Liver (tissue), 9 donors: ENCODE data around the gene BATF3. TPM values are rescaled to one million over a fixed set of nuclear protein-coding genes. Genes with fewer than 3 reads are reported as not detected.

ENCODE experiments used
- DNase-seq: peaks from one replicate; pipeline ENCODE4 v3.0.0-alpha.2; 2017; ENCODE audit warnings: low spot score
- H3K27ac ChIP-seq, 2 donors: one replicate each; pipeline ENCODE4 v1.7.0; 2013; ENCODE audit warnings: inconsistent platforms in 2 of 2, low read length in 2 of 2, control low read depth in 1 of 2, low read depth in 1 of 2, mild to moderate bottlenecking in 1 of 2
- H3K27me3 ChIP-seq, 4 donors: one replicate each; pipeline versions ENCODE4 v1.6.1 to v1.7.0; 2013; ENCODE audit warnings: low read length in 3 of 4, inconsistent platforms in 1 of 4, mild to moderate bottlenecking in 1 of 4, moderate library complexity in 1 of 4; ENCODE audit not compliant: control insufficient read depth in 4 of 4, insufficient read depth in 4 of 4
- H3K36me3 ChIP-seq, 4 donors: one replicate each; pipeline versions ENCODE4 v1.6.1 to v1.7.0; 2013; ENCODE audit warnings: low read length in 3 of 4, mild to moderate bottlenecking in 3 of 4, low read depth in 1 of 4, moderate library complexity in 1 of 4; ENCODE audit not compliant: control insufficient read depth in 4 of 4, insufficient read depth in 3 of 4
- H3K4me1 ChIP-seq, 4 donors: one replicate each; pipeline versions ENCODE4 v1.6.1 to v1.7.0; 2013; ENCODE audit warnings: low read length in 3 of 4, mild to moderate bottlenecking in 3 of 4, moderate library complexity in 1 of 4; ENCODE audit not compliant: control insufficient read depth in 4 of 4, insufficient read depth in 4 of 4
- H3K4me3 ChIP-seq, 3 donors: one replicate each; pipeline versions ENCODE4 v1.6.1 to v1.7.0; 2013; ENCODE audit warnings: low read length in 3 of 3, control low read depth in 1 of 3, low read depth in 1 of 3, mild to moderate bottlenecking in 1 of 3
- H3K9ac ChIP-seq, 2 donors: one replicate each; pipeline ENCODE4 v1.7.0; 2013; ENCODE audit warnings: low read length in 2 of 2, mild to moderate bottlenecking in 2 of 2, moderate library complexity in 2 of 2, control low read depth in 1 of 2, low read depth in 1 of 2
- H3K9me3 ChIP-seq, 4 donors: one replicate each; pipeline versions ENCODE4 v1.6.1 to v1.7.0; 2013; ENCODE audit warnings: low read length in 3 of 4; ENCODE audit not compliant: control insufficient read depth in 4 of 4
- EGR1 ChIP-seq, 2 donors: IDR thresholded peaks; 2 replicates each; pipeline ENCODE4 v1.6.1; 2016 to 2018; ENCODE audit warnings: antibody characterized with exemption in 2 of 2, low read depth in 2 of 2
- FOXA1 ChIP-seq: IDR thresholded peaks from 2 replicates; pipeline ENCODE4 v1.6.1; 2016; ENCODE audit warnings: antibody characterized with exemption
- FOXA2 ChIP-seq: IDR thresholded peaks from 2 replicates; pipeline ENCODE4 v1.6.1; 2016; ENCODE audit warnings: antibody characterized with exemption
- GABPA ChIP-seq, 2 donors: IDR thresholded peaks in 1 of 2; conservative IDR thresholded peaks in 1 of 2; 2 replicates each; pipeline ENCODE4 v1.6.1; 2016; ENCODE audit warnings: antibody characterized with exemption in 2 of 2, mild to moderate bottlenecking in 1 of 2, moderate library complexity in 1 of 2
- HNF4A ChIP-seq, 2 donors: conservative IDR thresholded peaks; 2 replicates each; pipeline ENCODE4 v1.6.1; 2016; ENCODE audit warnings: antibody characterized with exemption in 2 of 2, mild to moderate bottlenecking in 2 of 2
- HNF4G ChIP-seq: IDR thresholded peaks from 2 replicates; pipeline ENCODE4 v1.6.1; 2016; ENCODE audit warnings: antibody characterized with exemption
- JUND ChIP-seq, 2 donors: IDR thresholded peaks; 2 replicates each; pipeline ENCODE4 v1.6.1; 2016; ENCODE audit warnings: antibody characterized with exemption in 2 of 2
- NR2F2 ChIP-seq: IDR thresholded peaks from 2 replicates; pipeline ENCODE4 v1.6.1; 2016; ENCODE audit warnings: antibody characterized with exemption
- RAD21 ChIP-seq, 2 donors: IDR thresholded peaks; 2 replicates each; pipeline ENCODE4 v1.6.1; 2016; ENCODE audit warnings: antibody characterized with exemption in 2 of 2, mild to moderate bottlenecking in 2 of 2
- RXRA ChIP-seq, 2 donors: IDR thresholded peaks; 2 replicates each; pipeline ENCODE4 v1.6.1; 2017 to 2018; ENCODE audit warnings: antibody characterized with exemption in 2 of 2, mild to moderate bottlenecking in 1 of 2
- SP1 ChIP-seq: IDR thresholded peaks from 2 replicates; pipeline ENCODE4 v1.6.1; 2018; ENCODE audit warnings: antibody characterized with exemption, mild to moderate bottlenecking
- TAF1 ChIP-seq: conservative IDR thresholded peaks from 2 replicates; pipeline ENCODE4 v1.6.1; 2016; ENCODE audit warnings: antibody characterized with exemption, mild to moderate bottlenecking
- YY1 ChIP-seq: IDR thresholded peaks from 2 replicates; pipeline ENCODE4 v1.6.1; 2016; ENCODE audit warnings: antibody characterized with exemption, mild to moderate bottlenecking
- WGBS: extraction: QIAGEN DNeasy Blood & Tissue Kit; methylation state at CpG from one replicate; pipeline ENCODE4 v1.1.7; 2013; 5-methylcytosine and 5-hydroxymethylcytosine counted together
- polyA plus RNA-seq, 2 donors: library from polyadenylated mRNA; stranded (reverse) in 1 of 2; unstranded in 1 of 2; fragments of 200-250 nt in 1 of 2; fragments of >200 nt in 1 of 2; fragmentation: Nextera tagmentation in 1 of 2; extraction: Ambion mirVana in 1 of 2; gene quantifications; one replicate each; pipeline versions ENCODE4 v1.2.1 to v1.2.3, GENCODE V29; 2013 to 2015
- total RNA-seq, 2 donors: library from RNA; depleted of rRNA; stranded (reverse); fragments of >200 nt; gene quantifications; one replicate each; pipeline ENCODE4 v1.2.3, GENCODE V29; 2014
- TF ChIP-seq, protein P1 (sequence below): IDR thresholded peaks from 2 replicates; pipeline ENCODE4 v1.6.1; 2016; ENCODE audit warnings: antibody characterized with exemption, mild to moderate bottlenecking
- TF ChIP-seq, protein P2 (sequence below): IDR thresholded peaks from 2 replicates; pipeline ENCODE4 v1.6.1; 2016; ENCODE audit warnings: antibody characterized with exemption
- TF ChIP-seq, protein P3 (sequence below): fragments of 150-350 bp; IDR thresholded peaks from 2 replicates; pipeline ENCODE4 v1.5.1; 2017; ENCODE audit warnings: improper control_type of control experiment, low read depth, low read length; ENCODE audit not compliant: missing input control
- donor health status: healthy.
- donor health status: healthy.
- donor health status: healthy.
- donor health status: healthy.
- donor health status: healthy.

The BATF3 gene
- total and polyA plus RNA-seq, 4 donors, result 0.65 to 1.0 (median 0.91) TPM

GRCh38 chr1:212696721-212697331 lies 2.8 kb downstream of the BATF3 start:
- Histone ChIP-seq H3K27ac (no peak overlapping the region), H3K9me3 (no peaks in the 10 kb centered on the region), H3K27me3 (peaks cover 0 to 13% (median 7%) of the 10 kb centered on the region in 4 donors), H3K9ac (no peak overlapping the region), H3K36me3 (no peaks in the 10 kb centered on the region), H3K4me3 (no peak overlapping the region), H3K4me1 (peaks cover 13 to 26% (median 19%) of the 10 kb centered on the region in 4 donors)
- DNase-seq, result no peak
- TF ChIP-seq, protein P1, sequence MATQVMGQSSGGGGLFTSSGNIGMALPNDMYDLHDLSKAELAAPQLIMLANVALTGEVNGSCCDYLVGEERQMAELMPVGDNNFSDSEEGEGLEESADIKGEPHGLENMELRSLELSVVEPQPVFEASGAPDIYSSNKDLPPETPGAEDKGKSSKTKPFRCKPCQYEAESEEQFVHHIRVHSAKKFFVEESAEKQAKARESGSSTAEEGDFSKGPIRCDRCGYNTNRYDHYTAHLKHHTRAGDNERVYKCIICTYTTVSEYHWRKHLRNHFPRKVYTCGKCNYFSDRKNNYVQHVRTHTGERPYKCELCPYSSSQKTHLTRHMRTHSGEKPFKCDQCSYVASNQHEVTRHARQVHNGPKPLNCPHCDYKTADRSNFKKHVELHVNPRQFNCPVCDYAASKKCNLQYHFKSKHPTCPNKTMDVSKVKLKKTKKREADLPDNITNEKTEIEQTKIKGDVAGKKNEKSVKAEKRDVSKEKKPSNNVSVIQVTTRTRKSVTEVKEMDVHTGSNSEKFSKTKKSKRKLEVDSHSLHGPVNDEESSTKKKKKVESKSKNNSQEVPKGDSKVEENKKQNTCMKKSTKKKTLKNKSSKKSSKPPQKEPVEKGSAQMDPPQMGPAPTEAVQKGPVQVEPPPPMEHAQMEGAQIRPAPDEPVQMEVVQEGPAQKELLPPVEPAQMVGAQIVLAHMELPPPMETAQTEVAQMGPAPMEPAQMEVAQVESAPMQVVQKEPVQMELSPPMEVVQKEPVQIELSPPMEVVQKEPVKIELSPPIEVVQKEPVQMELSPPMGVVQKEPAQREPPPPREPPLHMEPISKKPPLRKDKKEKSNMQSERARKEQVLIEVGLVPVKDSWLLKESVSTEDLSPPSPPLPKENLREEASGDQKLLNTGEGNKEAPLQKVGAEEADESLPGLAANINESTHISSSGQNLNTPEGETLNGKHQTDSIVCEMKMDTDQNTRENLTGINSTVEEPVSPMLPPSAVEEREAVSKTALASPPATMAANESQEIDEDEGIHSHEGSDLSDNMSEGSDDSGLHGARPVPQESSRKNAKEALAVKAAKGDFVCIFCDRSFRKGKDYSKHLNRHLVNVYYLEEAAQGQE, result no peak
- TF ChIP-seq JUND (IDR thresholded peaks at IDR 0.05) (no peak), HNF4A (conservative IDR thresholded peaks at IDR 0.05) (no peak), FOXA1 (no peak), EGR1 (IDR thresholded peaks at IDR 0.05; ENCODE audit: low read depth in 2 of 2) (no peak), NR2F2 (no peak), RAD21 (IDR thresholded peaks at IDR 0.05) (no peak), HNF4G (no peak), YY1 (no peak), RXRA (IDR thresholded peaks at IDR 0.05) (no peak), FOXA2 (no peak), TAF1 (no peak), GABPA (IDR thresholded peaks at IDR 0.05 in 1 of 2, conservative IDR thresholded peaks at IDR 0.05 in 1 of 2) (no peak)
- TF ChIP-seq, protein P2, sequence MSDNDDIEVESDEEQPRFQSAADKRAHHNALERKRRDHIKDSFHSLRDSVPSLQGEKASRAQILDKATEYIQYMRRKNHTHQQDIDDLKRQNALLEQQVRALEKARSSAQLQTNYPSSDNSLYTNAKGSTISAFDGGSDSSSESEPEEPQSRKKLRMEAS, result no peak
- TF ChIP-seq, protein P3, sequence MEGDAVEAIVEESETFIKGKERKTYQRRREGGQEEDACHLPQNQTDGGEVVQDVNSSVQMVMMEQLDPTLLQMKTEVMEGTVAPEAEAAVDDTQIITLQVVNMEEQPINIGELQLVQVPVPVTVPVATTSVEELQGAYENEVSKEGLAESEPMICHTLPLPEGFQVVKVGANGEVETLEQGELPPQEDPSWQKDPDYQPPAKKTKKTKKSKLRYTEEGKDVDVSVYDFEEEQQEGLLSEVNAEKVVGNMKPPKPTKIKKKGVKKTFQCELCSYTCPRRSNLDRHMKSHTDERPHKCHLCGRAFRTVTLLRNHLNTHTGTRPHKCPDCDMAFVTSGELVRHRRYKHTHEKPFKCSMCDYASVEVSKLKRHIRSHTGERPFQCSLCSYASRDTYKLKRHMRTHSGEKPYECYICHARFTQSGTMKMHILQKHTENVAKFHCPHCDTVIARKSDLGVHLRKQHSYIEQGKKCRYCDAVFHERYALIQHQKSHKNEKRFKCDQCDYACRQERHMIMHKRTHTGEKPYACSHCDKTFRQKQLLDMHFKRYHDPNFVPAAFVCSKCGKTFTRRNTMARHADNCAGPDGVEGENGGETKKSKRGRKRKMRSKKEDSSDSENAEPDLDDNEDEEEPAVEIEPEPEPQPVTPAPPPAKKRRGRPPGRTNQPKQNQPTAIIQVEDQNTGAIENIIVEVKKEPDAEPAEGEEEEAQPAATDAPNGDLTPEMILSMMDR, result no peak
- 75% methylated on average over 13 of the region's 13 CpGs for WGBS

- TF ChIP-seq SP1 (no peak), GABPA (IDR thresholded peaks at IDR 0.05 in 1 of 2, conservative IDR thresholded peaks at IDR 0.05 in 1 of 2) (no peak), RAD21 (IDR thresholded peaks at IDR 0.05) (no peak), EGR1 (IDR thresholded peaks at IDR 0.05; ENCODE audit: low read depth in 2 of 2) (no peak), HNF4A (conservative IDR thresholded peaks at IDR 0.05) (no peak), YY1 (no peak), JUND (IDR thresholded peaks at IDR 0.05) (no peak), TAF1 (no peak), FOXA2 (no peak)
- H3K9me3 ChIP-seq, result no peaks in the 10 kb centered on the region
- H3K27me3 ChIP-seq, result peaks cover 0 to 15% (median 7%) of the 10 kb centered on the region in 4 donors
- H3K9ac ChIP-seq, result no peak overlapping the region
- no peaks in the 10 kb centered on the region for H3K36me3 ChIP-seq
- no peak for DNase-seq
- no peak overlapping the region for H3K27ac ChIP-seq
- H3K4me1 ChIP-seq, result no peaks in the 10 kb centered on the region
- 94% methylated on average over 9 of the region's 9 CpGs for WGBS
- no peak overlapping the region for H3K4me3 ChIP-seq
These were observed 6.6 kb downstream of the BATF3 start for GRCh38 chr1:212692774-212693644.
